T-cell (primary cell): Measurements from ENCODE around the gene TBC1D10A. TPM values are rescaled to one million over a fixed set of nuclear protein-coding genes. Genes with fewer than 3 reads are reported as not detected.

Experiments
- ATAC-seq, 4 experiments: fragments of 200-7000 bp in 3 of 4; fragments of 150-1000 bp in 1 of 4; cut with Tn5 transposase; replicated peaks in 1 of 4; 1 replicate in 3 of 4; 2 replicates in 1 of 4; pipeline ENCODE4 v1.10.0; 2021; ENCODE audit warnings: moderate library complexity in 3 of 4, mild to moderate bottlenecking in 2 of 4, moderate number of reproducible peaks in 1 of 4
- CTCF ChIA-PET, 2 donors: fragments of 300-600 bp; sonication (Branson Sonifier 250); formaldehyde crosslinking; loops; one replicate each; lab custom pipeline; 2022; ENCODE audit warnings: antibody characterized with exemption in 2 of 2; lab: Charles Lee
- POLR2A ChIA-PET, 2 donors: fragments of 300-600 bp; sonication (Branson Sonifier 250); formaldehyde crosslinking; loops; one replicate each; lab custom pipeline; 2022; ENCODE audit warnings: antibody characterized with exemption in 2 of 2; lab: Charles Lee
- DNase-seq, 35 experiments: peaks; one replicate each; pipeline versions ENCODE4 v3.0.0 to v3.0.0-alpha.2; 2013 to 2023
- H3K27ac ChIP-seq: one replicate; pipeline ENCODE4 v1.5.1; 2013; ENCODE audit warnings: low read length
- H3K27me3 ChIP-seq, 2 experiments: replicated peaks in 1 of 2; 1 replicate in 1 of 2; 2 replicates in 1 of 2; pipeline versions ENCODE4 v1.6.1 to v1.7.0; 2013; ENCODE audit warnings: low read length in 1 of 2, mixed read lengths in 1 of 2; ENCODE audit not compliant: control insufficient read depth in 2 of 2, insufficient read depth in 2 of 2; ENCODE audit errors: extremely low read depth in 1 of 2
- H3K36me3 ChIP-seq, 2 donors: 1 replicate in 1 of 2; 2 replicates in 1 of 2; pipeline versions ENCODE4 v1.6.1 to v1.7.0; 2013; ENCODE audit warnings: low read length in 1 of 2; ENCODE audit not compliant: control insufficient read depth in 2 of 2, insufficient read depth in 1 of 2; ENCODE audit errors: extremely low read depth in 1 of 2
- H3K4me1 ChIP-seq, 2 experiments: 1 replicate in 1 of 2; 2 replicates in 1 of 2; pipeline versions ENCODE4 v1.6.1 to v1.7.0; 2013; ENCODE audit warnings: low read length in 2 of 2, mixed read lengths in 1 of 2; ENCODE audit not compliant: insufficient read depth in 2 of 2, control insufficient read depth in 1 of 2; ENCODE audit errors: extremely low read depth in 1 of 2
- H3K4me3 ChIP-seq, 2 donors: 1 replicate in 1 of 2; 2 replicates in 1 of 2; pipeline versions ENCODE4 v1.5.1 to v1.7.0; 2013; ENCODE audit warnings: mild to moderate bottlenecking in 2 of 2, low read length in 1 of 2, moderate library complexity in 1 of 2; ENCODE audit not compliant: control insufficient read depth in 1 of 2; ENCODE audit errors: extremely low read depth in 1 of 2
- H3K9me3 ChIP-seq: 2 replicates; pipeline ENCODE4 v1.7.0; 2013
- H3K27ac Mint-ChIP-seq, 2 donors: one replicate each; pipeline ENCODE4 v1.8.0; 2020 to 2021; ENCODE audit warnings: mild to moderate bottlenecking in 2 of 2, mixed read lengths in 2 of 2
- H3K27me3 Mint-ChIP-seq, 2 donors: one replicate each; pipeline ENCODE4 v1.8.0; 2021 to 2022; ENCODE audit warnings: mixed read lengths in 2 of 2
- H3K36me3 Mint-ChIP-seq: one replicate; pipeline ENCODE4 v1.8.0; 2021; ENCODE audit warnings: mixed read lengths
- H3K4me1 Mint-ChIP-seq, 3 donors: one replicate each; pipeline ENCODE4 v1.8.0; 2020 to 2022; ENCODE audit warnings: mixed read lengths in 3 of 3, mild to moderate bottlenecking in 1 of 3
- H3K4me3 Mint-ChIP-seq, 3 donors: one replicate each; pipeline ENCODE4 v1.8.0; 2020 to 2022; ENCODE audit warnings: mild to moderate bottlenecking in 3 of 3, mixed read lengths in 3 of 3, moderate library complexity in 3 of 3
- H3K9me3 Mint-ChIP-seq, 3 donors: one replicate each; pipeline ENCODE4 v1.8.0; 2020 to 2022; ENCODE audit warnings: mixed read lengths in 3 of 3
- WGBS: methylation state at CpG from one replicate; pipeline ENCODE4 v1.1.5; 2013; ENCODE audit warnings: missing lambda C conversion rate; ENCODE audit not compliant: insufficient coverage; 5-methylcytosine and 5-hydroxymethylcytosine counted together
- total RNA-seq, 35 experiments: library from RNA in 6 of 35; stranded (reverse) in 6 of 35; fragments of 120-200 nt in 1 of 35; gene quantifications; one replicate each; pipeline versions ENCODE4 v1.2.1 to v1.2.4 and lab custom pipeline; 2013 to 2026

TBC1D10A gene
- total RNA-seq, 5 donors from 2014 or later (not counting 1 experiment from before 2014, with no cell fraction given) = 56.2 to 84.3 (median 82.3) TPM

- POLR2A ChIA-PET = interaction anchor here in 1 of 2 donors (0.6 to 1.5 kb wide), 2 partner anchors 67 to 996 kb away, joined by 3 to 5 read pairs; partner anchors contain the start of genes CCDC157 and SF3A1
- CTCF ChIA-PET = interaction anchor here (0.6 to 4.4 kb wide), 11 partner anchors 17 to 134 kb away, joined by 3 to 83 read pairs (median 7); partner anchors contain the start of genes RNF215 (in 1 of the 2), SEC14L2 (in 1 of the 2) and TBC1D10A (in 1 of the 2)
- peak; percentile 34 to 50 (median 40) for ATAC-seq
- Histone ChIP-seq H3K27me3 (no peaks in the 10 kb centered on the region), H3K27ac (peak overlapping the region; percentile 61), H3K36me3 (peaks cover 25 to 33% of the 10 kb centered on the region in 2 donors), H3K9me3 (no peaks in the 10 kb centered on the region), H3K4me3 (peak overlapping the region; percentile 66 to 74), H3K4me1 (peaks cover 16 to 56% of the 10 kb centered on the region in 2 experiments)
- Mint-ChIP-seq H3K4me3 (peak overlapping the region; percentile 82 to 89 (median 86)), H3K27ac (peak overlapping the region; percentile 92 to 93), H3K36me3 (peaks cover 21% of the 10 kb centered on the region), H3K27me3 (no peaks in the 10 kb centered on the region), H3K4me1 (peaks cover 42 to 52% (median 46%) of the 10 kb centered on the region in 3 donors), H3K9me3 (no peaks in the 10 kb centered on the region)
- WGBS = 4% methylated on average over 11 of the region's 12 CpGs
- DNase-seq = peak in 2 of 35 experiments; percentile 26 to 37
Observed at GRCh38 chr22:30289980-30290313, 36.8 kb downstream of the TBC1D10A start.

DNA sequence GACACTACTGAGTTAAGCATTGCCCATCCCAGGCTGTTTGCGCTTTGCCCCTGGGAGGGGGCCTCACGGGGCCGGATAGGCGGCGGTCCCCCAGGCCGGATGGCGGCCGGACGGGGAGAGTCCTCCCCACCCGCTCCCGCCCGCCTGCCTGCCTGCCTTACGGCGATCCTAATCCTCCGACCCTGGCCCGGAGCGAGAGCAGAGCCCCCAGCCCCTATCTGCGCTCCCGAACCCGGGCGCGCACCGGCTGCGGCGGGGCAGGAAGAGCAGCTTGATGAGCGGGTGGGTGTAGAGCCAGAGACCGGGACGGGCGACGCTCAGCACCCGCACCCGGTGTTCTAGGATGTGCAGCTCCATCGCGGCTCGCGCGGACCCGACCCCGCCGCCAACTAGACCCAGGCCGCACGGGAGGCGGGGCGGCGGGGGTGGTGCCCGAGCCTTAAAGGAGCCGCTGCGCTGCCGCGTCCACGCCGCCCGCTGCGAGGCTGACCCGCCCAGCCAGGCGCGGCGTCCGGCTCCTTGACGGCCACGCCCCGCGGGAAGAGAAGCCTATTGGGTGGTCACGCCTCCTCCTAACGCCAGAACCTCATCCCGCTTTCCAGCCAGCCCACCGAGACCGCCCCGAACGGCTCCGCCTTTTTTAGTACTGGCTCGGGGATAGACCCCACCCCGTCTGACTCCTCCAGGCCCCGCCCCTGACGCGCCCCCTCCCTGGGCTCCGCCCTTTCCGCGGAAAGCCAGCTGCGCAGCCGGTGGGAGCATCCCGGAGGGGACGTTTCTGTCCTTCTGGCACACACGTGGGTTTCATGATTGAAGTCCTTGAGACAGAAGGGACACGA lies 37.4 kb downstream of the TBC1D10A start, which contains the start of gene CASTOR1:
TSS of gene CASTOR1 (minus strand) at position 365 of the 839 bp plus-strand sequence. CDS start at position 357, 8 bp downstream.
- Histone ChIP-seq H3K9me3 (no peaks in the 10 kb centered on the region), H3K4me1 (peaks cover 16 to 50% of the 10 kb centered on the region in 2 experiments), H3K36me3 (peaks cover 22 to 28% of the 10 kb centered on the region in 2 donors), H3K4me3 (peak within 1 kb of the TSS; percentile 66 to 74), H3K27ac (peak within 1 kb of the TSS; percentile 61), H3K27me3 (no peaks in the 10 kb centered on the region)
- peak; percentile 78 to 84 (median 81) for ATAC-seq
- peak within 1 kb of the TSS; percentile 82 to 89 (median 86) for H3K4me3 Mint-ChIP-seq
- peaks cover 24% of the 10 kb centered on the region for H3K36me3 Mint-ChIP-seq
- 1% methylated on average over 84 of the region's 85 CpGs for WGBS
- POLR2A ChIA-PET = interaction anchor here (0.6 to 1.5 kb wide), 6 partner anchors 67 to 997 kb away, joined by 3 to 9 read pairs (median 4); partner anchors contain the start of genes CCDC157 (in 2 of the 2) and SF3A1 (in 2 of the 2)
- H3K27me3 Mint-ChIP-seq = no peaks in the 10 kb centered on the region
- peak; percentile 66 to 92 (median 78) for DNase-seq
- peak within 1 kb of the TSS; percentile 92 to 93 for H3K27ac Mint-ChIP-seq
- H3K4me1 Mint-ChIP-seq = peaks cover 38 to 52% (median 45%) of the 10 kb centered on the region in 3 donors
- CTCF ChIA-PET = interaction anchor here (0.6 to 4.4 kb wide), 24 partner anchors 13 to 184 kb away, joined by 3 to 83 read pairs (median 5); partner anchors contain the start of genes RNF215 (in 2 of the 2), SEC14L2 (in 1 of the 2) and TBC1D10A (in 1 of the 2)
- no peaks in the 10 kb centered on the region for H3K9me3 Mint-ChIP-seq

GRCh38 chr22:30288419-30289140 lies 38.2 kb downstream of the TBC1D10A start:
- POLR2A ChIA-PET = interaction anchor here (0.5 to 1.5 kb wide), 8 partner anchors 17 to 180 kb away, joined by 3 to 9 read pairs (median 3); partner anchors contain the start of genes CCDC157 (in 2 of the 2) and SF3A1 (in 2 of the 2)
- Histone ChIP-seq H3K4me1 (peaks cover 16 to 48% of the 10 kb centered on the region in 2 experiments), H3K27me3 (no peaks in the 10 kb centered on the region), H3K36me3 (peaks cover 20 to 21% of the 10 kb centered on the region in 2 donors), H3K4me3 (peak overlapping the region; percentile 66 to 74), H3K27ac (peak overlapping the region; percentile 60), H3K9me3 (no peaks in the 10 kb centered on the region)
- ATAC-seq (no peak), DNase-seq (peak in 1 of 35 experiments; percentile 28)
- Mint-ChIP-seq H3K27me3 (no peaks in the 10 kb centered on the region), H3K36me3 (peaks cover 19% of the 10 kb centered on the region), H3K9me3 (no peaks in the 10 kb centered on the region), H3K4me3 (peak overlapping the region; percentile 82 to 89 (median 86)), H3K27ac (peak overlapping the region; percentile 79 to 82), H3K4me1 (peaks cover 31 to 46% (median 40%) of the 10 kb centered on the region in 3 donors)
- CTCF ChIA-PET = interaction anchor here (0.6 to 4.4 kb wide), 40 partner anchors 14 to 183 kb away, joined by 3 to 83 read pairs (median 5); partner anchors contain the start of genes RNF215 (in 2 of the 2), CCDC157 (in 1 of the 2), SEC14L2 (in 1 of the 2) and SF3A1 (in 1 of the 2)
- WGBS = 0% methylated on average over 2 of the region's 27 CpGs

DNA sequence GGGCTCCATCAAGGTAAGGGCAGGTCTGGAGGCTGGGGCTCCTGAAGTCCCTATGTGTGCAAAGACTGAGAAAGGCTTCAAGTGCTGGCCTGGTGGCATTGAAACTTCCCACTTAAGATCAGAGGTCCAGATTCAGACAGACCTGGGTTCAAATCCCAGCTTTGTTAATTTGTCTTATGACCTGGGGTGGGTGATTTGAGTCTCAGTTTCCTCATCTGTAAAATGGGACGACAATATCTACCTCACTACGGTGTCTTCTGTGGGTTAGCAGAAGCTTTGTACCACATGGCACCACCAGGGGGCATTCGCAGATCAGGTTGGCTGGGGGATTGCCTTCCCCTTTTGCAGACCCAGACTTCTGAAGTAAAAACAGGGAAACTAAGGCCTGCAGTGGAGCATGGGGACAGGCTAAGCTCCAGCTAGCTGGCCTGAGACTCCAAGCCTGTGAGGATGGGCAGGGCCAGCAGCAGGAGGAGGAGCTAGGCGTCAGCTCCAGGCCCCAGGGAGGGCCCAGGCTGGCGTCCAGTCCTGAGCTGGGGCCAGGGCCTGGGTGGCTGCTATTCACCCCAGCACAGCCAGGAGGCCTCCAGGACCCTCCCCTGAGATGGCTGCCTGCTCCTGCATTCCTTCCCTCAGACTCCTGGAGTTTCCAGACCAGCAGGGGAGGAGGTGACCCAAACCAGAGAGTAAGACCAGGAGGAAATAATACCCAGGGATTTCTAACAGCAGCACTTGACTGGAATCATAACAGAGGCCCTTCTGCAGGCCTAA lies 38.9 kb downstream of the TBC1D10A start:
- ATAC-seq (peak; percentile 34 to 41 (median 38)), DNase-seq (peak; percentile 75 to 93 (median 88))
- H3K4me1 Mint-ChIP-seq = peaks cover 37 to 50% (median 42%) of the 10 kb centered on the region in 3 donors
- H3K9me3 Mint-ChIP-seq = no peaks in the 10 kb centered on the region
- peaks cover 0 to 2% of the 10 kb centered on the region in 2 experiments for H3K27me3 ChIP-seq
- H3K36me3 Mint-ChIP-seq = peaks cover 12% of the 10 kb centered on the region
- H3K27ac ChIP-seq = no peak overlapping the region
- H3K4me1 ChIP-seq = peaks cover 16 to 55% of the 10 kb centered on the region in 2 experiments
- no peaks in the 10 kb centered on the region for H3K9me3 ChIP-seq
- peak overlapping the region; percentile 82 to 89 (median 86) for H3K4me3 Mint-ChIP-seq
- ChIA-PET POLR2A (interaction anchor here (0.5 to 1.5 kb wide), 4 partner anchors 18 to 69 kb away, joined by 3 to 5 read pairs (median 3); partner anchors contain the start of genes CCDC157 (in 1 of the 2) and SF3A1 (in 1 of the 2)), CTCF (interaction anchor here (0.6 to 4.4 kb wide), 38 partner anchors 14 to 183 kb away, joined by 3 to 83 read pairs (median 5); partner anchors contain the start of genes RNF215 (in 2 of the 2), CCDC157 (in 1 of the 2), SEC14L2 (in 1 of the 2) and SF3A1 (in 1 of the 2))
- H3K4me3 ChIP-seq = peak overlapping the region; percentile 66 to 74
- H3K27me3 Mint-ChIP-seq = no peaks in the 10 kb centered on the region
- H3K27ac Mint-ChIP-seq = peak overlapping the region; percentile 79 to 82
- peaks cover 13 to 15% of the 10 kb centered on the region in 2 donors for H3K36me3 ChIP-seq
- 44% methylated on average over 3 of the region's 5 CpGs for WGBS
